ENCODE measurements around the gene TECPR2. TPM values are rescaled to one million over a fixed set of nuclear protein-coding genes. Genes with fewer than 3 reads are reported as not detected.
"Not testable (repeated sequence)": the region's sequence is repeated elsewhere in the genome, so short reads cannot be mapped to it uniquely, and the experiment has no call there.

Gene TECPR2
- total RNA-seq, 2 experiments from 2014 or later: 4.7 to 5.0 TPM

DNA sequence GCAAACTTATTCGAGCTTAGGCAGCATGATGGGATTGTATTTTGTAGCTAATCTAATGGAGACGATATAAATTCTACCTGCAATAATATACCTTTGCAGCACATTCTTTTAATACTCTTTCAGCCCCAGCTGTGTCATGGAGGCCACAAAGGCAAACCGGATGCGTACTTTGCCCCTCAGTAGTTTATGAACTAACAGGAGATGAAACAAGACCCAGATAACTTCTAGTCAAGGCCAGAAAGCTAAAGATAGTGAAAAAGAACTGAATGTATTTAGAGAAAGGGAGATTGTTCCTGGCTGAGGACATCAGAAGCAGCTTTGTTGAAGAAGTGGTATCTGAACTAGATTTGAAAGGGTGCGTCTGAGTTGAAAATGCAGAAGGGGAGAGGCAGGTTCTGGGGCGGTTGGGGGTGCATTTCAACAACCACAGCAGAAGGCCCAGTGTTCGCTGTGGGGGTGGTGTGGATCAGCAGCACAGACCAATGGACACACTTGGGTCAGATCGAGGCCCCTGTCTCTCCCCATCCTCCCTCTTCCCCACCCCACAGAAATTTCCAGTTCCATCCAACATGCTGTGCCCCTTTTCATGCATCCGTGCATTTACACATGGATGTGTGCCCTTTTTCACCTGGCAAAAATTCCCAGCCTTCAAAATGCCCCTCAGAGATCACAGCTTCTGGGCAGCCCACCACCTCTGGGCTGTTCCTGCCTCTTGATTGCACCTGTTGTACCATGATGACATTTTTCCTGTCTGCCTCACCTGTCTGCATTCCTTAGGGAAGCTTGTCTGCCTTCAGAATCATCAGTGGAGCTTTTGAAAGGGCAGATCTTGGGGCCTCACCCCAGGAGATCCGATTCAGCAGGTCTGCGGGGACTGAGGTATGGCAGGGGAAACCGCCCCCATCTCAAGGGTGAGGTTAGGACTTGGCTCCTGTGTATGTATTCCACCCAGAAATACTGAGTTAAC, 41.0 kb upstream of the TECPR2 start:
- peaks cover 6% of the 10 kb centered on the region for H3K36me3 Mint-ChIP-seq (ENCODE audit: low read depth)
- no peaks in the 10 kb centered on the region for H3K9me3 Mint-ChIP-seq
- H3K27me3 Mint-ChIP-seq: no peaks in the 10 kb centered on the region
- peak overlapping the region; percentile 88 for H3K4me3 Mint-ChIP-seq
- ATAC-seq (no peak), DNase-seq (no peak)
- intact Hi-C loops (cut with micrococcal nuclease): no loop called here
- ChIA-PET POLR2A (interaction anchor here (0.7 to 1.1 kb wide), 2 partner anchors 35 to 40 kb away, joined by 3 to 4 read pairs; partner anchors contain the start of genes CINP and TECPR2), CTCF (interaction anchor here (0.7 to 1.8 kb wide), 7 partner anchors 15 to 273 kb away, joined by 3 to 5 read pairs (median 3); no protein-coding TSS in a partner anchor)
- H3K27ac Mint-ChIP-seq: peak overlapping the region; percentile 57
- peaks cover 31% of the 10 kb centered on the region for H3K4me1 Mint-ChIP-seq (ENCODE audit: low read depth)
- TF ChIP-seq, protein P1, sequence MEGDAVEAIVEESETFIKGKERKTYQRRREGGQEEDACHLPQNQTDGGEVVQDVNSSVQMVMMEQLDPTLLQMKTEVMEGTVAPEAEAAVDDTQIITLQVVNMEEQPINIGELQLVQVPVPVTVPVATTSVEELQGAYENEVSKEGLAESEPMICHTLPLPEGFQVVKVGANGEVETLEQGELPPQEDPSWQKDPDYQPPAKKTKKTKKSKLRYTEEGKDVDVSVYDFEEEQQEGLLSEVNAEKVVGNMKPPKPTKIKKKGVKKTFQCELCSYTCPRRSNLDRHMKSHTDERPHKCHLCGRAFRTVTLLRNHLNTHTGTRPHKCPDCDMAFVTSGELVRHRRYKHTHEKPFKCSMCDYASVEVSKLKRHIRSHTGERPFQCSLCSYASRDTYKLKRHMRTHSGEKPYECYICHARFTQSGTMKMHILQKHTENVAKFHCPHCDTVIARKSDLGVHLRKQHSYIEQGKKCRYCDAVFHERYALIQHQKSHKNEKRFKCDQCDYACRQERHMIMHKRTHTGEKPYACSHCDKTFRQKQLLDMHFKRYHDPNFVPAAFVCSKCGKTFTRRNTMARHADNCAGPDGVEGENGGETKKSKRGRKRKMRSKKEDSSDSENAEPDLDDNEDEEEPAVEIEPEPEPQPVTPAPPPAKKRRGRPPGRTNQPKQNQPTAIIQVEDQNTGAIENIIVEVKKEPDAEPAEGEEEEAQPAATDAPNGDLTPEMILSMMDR (IDR thresholded peaks at IDR 0.05): no peak

DNA sequence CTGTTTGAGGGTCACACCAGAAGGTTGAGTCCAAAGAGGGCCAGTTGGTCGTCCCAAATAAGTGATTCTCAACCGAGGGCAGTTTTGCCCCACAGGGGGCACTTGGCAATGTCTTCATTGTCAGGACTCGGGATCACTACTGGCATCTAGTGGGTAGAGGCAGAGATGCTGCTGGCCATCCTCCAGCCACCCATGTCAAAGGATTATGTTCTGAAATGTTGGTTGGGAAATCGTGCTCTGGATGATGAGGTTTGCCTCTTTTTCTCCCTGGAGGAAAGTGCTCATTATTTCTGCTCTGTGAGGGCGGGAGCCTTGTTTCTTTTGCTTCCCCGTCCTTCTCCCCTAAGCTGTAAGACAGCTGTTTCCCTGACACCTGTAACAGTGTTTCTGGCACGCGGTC, 39.6 kb upstream of the TECPR2 start:
- DNase-seq: peak; percentile 56
- peaks cover 8% of the 10 kb centered on the region for H3K36me3 Mint-ChIP-seq (ENCODE audit: low read depth)
- POLR2A ChIA-PET: interaction anchor here (0.6 to 1.1 kb wide), 2 partner anchors 39 to 224 kb away, joined by 3 to 4 read pairs; partner anchors contain the start of genes CINP and TECPR2
- intact Hi-C loops (cut with micrococcal nuclease): no loop called here
- H3K27me3 Mint-ChIP-seq: no peaks in the 10 kb centered on the region
- TF ChIP-seq, protein P1 (IDR thresholded peaks at IDR 0.05): peak; percentile 58
- no peaks in the 10 kb centered on the region for H3K9me3 Mint-ChIP-seq
- CTCF ChIA-PET: no interaction called here
- no peak overlapping the region for H3K4me3 Mint-ChIP-seq
- no peak overlapping the region for H3K27ac Mint-ChIP-seq
- H3K4me1 Mint-ChIP-seq (ENCODE audit: low read depth): peaks cover 23% of the 10 kb centered on the region
- ATAC-seq: no peak

DNA sequence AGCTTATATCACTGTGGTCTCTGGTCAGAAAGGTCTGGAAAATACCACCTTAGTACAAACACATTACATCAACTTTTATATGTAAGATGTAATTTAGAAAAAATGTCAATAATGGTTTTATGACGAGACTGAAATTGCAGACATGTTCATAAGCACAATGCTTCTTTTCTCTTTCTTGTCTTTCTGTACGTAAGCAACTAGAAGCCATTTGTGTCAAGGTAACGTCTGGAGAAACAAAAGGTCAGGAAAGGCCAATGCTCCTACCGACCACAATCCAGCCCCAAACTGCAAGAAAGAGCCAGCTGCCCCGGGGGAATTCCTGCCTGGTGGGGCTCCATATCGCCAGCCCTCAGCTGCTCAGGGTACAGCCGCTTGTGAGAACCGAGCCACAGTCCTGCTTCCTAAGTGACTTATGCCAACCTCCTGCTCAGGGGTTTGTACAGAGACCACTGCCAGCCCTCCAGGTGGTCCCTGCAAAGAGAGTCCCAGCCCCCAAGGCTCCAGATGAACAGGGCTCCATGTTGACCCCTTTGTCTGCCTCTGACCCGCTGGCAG, 36.9 kb upstream of the TECPR2 start:
- H3K4me3 Mint-ChIP-seq: no peak overlapping the region
- H3K4me1 Mint-ChIP-seq (ENCODE audit: low read depth): peaks cover 12% of the 10 kb centered on the region
- DNase-seq (no peak), ATAC-seq (no peak)
- intact Hi-C loops (cut with micrococcal nuclease): no loop called here
- H3K9me3 Mint-ChIP-seq: no peaks in the 10 kb centered on the region
- POLR2A ChIA-PET: interaction anchor here (0.6 kb wide), 1 partner anchor 54 kb away, joined by 3 read pairs; no protein-coding TSS in a partner anchor
- CTCF ChIA-PET: no interaction called here
- H3K36me3 Mint-ChIP-seq (ENCODE audit: low read depth): peaks cover 8% of the 10 kb centered on the region
- H3K27ac Mint-ChIP-seq: no peak overlapping the region
- H3K27me3 Mint-ChIP-seq: no peaks in the 10 kb centered on the region
- TF ChIP-seq, protein P1 (IDR thresholded peaks at IDR 0.05): no peak

DNA sequence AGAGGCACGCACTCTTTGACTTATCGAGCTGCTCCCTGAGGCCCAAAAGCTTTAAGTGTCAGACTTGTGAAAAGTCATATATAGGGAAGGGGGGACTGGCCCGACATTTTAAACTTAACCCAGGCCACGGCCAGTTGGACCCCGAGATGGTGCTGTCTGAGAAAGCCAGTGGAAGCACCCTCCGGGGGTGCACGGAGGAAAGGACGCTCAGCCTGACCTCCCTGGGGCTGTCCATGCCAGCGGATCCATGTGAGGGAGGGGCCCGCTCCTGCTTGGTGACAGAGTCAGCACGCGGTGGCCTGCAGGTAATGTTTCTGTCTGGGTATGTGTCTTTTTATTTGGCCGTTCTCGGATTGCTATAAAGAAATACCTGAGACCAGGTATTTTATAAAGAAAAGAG, 36.2 kb upstream of the TECPR2 start:
- POLR2A ChIA-PET: no interaction called here
- no peak overlapping the region for H3K4me3 Mint-ChIP-seq
- H3K27me3 Mint-ChIP-seq: no peaks in the 10 kb centered on the region
- no peak overlapping the region for H3K27ac Mint-ChIP-seq
- ATAC-seq: no peak
- H3K9me3 Mint-ChIP-seq: no peaks in the 10 kb centered on the region
- TF ChIP-seq, protein P1 (IDR thresholded peaks at IDR 0.05): no peak
- no peak for DNase-seq
- intact Hi-C loops (cut with micrococcal nuclease): no loop called here
- CTCF ChIA-PET: no interaction called here
- H3K36me3 Mint-ChIP-seq (ENCODE audit: low read depth): peaks cover 10% of the 10 kb centered on the region
- peaks cover 5% of the 10 kb centered on the region for H3K4me1 Mint-ChIP-seq (ENCODE audit: low read depth)

DNA sequence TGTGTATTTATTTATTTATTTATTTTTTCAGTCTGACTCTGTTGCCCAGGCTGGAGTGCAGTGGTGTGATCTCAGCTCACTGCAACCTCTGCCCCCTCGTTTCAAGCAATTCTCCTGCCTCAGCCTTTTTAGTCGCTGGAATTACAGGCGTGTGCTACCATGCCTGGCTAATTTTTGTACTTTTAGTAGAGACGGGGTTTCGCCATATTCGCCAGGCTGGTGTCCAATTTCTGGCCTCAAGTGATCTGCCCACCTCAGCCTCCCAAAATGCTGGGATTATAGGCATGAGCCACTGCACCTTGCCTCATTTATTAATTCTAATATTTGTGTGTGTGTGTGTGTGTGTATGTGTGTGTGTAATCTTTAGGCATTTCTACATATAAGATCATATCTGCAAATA, 33.4 kb upstream of the TECPR2 start:
- H3K4me1 Mint-ChIP-seq (ENCODE audit: low read depth); H3K4me3 Mint-ChIP-seq; H3K27me3 Mint-ChIP-seq; POLR2A ChIA-PET; CTCF ChIA-PET; H3K9me3 Mint-ChIP-seq; ATAC-seq; DNase-seq; H3K27ac Mint-ChIP-seq; intact Hi-C loops (cut with micrococcal nuclease): not testable (repeated sequence)
- H3K36me3 Mint-ChIP-seq (ENCODE audit: low read depth): peaks cover 17% of the 10 kb centered on the region
